GM19438 (cell line): ENCODE data around the gene BCL7B.
"Not testable (repeated sequence)": the region's sequence is repeated elsewhere in the genome, so short reads cannot be mapped to it uniquely, and the experiment has no call there.

Experiments used
- ATAC-seq: cut with Tn5 transposase; IDR thresholded peaks from one replicate; pipeline ENCODE4 v1.9.1; 2021; ENCODE audit warnings: low read depth; ENCODE audit not compliant: unreplicated experiment

The BCL7B gene

GRCh38 chr7:73557397-73558257, at the start of gene BCL7B:
Gene BCL7B, minus strand, starts transcription at chr7:73557690. Its CDS starts 112 bp downstream, at chr7:73557578.
- ATAC-seq: peak; percentile 38

- ATAC-seq: no peak
Measured at GRCh38 chr7:73605601-73606220, 48.2 kb upstream of the BCL7B start.

DNA sequence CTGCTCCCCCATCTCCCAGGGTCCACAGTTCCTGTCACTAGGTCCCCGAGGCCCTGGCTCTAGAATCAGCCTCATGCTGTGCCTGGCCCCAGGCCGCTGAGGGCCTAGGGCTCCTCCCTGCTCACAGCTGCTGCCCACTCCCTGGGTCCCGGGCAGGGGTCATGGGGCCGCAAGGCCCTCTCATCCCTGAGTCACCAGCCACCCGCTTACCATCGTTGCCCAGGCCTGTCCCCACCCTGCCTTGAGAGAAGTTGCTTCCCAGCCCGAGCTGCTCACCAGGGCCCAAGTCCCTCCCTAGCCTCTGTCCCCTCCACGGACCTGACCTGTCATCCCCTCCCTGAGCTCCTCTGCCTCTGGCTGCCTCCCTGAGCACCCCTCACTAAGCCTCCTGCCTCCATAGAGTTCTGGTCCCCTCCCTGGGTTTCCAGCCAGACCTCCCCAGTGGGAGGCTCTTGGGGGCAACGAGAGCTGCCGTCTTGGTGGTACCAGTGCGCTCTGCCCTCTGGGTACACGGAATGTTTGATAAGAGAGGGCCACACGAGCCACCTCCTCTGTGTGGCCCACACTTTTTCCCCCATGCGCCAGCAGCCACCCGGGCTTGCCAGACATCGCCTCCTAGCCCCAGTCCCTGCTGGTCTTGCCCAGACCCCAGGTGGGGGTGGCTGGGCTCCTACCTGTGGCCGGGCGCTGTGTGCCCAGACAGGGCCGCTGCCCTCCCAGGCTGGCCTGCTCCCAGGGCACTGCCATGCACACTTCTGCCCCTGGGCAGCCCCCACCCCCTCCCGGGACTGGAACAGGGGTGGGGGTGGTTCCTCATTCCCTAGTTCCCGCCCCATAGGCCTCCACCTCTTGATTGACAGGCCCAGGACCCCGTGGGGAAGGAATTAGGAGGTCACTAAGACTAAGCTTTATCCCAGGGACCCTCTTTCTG, 45.5 kb upstream of the BCL7B start:
- ATAC-seq: no peak

DNA sequence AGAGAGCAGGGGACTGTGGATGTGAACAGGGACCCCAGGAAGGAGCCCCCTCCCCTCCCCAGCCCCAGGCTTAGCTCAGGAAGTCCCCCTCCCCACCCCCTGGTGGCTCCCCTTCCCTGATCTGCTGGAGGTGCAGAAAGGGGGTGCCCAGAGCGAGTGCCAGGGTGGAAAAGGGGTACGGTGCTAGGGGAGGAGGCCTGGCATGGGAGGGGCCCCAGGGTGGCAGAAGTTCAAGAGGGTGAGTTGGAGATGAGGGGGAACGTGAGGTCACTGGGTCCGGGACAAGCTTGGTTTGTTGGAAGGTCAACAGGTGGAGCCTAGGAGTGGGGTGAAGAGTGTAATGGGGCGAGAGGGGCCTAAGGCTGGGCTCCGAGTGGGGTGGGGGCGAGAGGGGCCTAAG, 42.4 kb upstream of the BCL7B start:
- no peak for ATAC-seq

GRCh38 chr7:73599151-73599882, 41.8 kb upstream of the BCL7B start:
- no peak for ATAC-seq

- no peak for ATAC-seq
Measured at GRCh38 chr7:73597978-73598782, 40.7 kb upstream of the BCL7B start.

DNA sequence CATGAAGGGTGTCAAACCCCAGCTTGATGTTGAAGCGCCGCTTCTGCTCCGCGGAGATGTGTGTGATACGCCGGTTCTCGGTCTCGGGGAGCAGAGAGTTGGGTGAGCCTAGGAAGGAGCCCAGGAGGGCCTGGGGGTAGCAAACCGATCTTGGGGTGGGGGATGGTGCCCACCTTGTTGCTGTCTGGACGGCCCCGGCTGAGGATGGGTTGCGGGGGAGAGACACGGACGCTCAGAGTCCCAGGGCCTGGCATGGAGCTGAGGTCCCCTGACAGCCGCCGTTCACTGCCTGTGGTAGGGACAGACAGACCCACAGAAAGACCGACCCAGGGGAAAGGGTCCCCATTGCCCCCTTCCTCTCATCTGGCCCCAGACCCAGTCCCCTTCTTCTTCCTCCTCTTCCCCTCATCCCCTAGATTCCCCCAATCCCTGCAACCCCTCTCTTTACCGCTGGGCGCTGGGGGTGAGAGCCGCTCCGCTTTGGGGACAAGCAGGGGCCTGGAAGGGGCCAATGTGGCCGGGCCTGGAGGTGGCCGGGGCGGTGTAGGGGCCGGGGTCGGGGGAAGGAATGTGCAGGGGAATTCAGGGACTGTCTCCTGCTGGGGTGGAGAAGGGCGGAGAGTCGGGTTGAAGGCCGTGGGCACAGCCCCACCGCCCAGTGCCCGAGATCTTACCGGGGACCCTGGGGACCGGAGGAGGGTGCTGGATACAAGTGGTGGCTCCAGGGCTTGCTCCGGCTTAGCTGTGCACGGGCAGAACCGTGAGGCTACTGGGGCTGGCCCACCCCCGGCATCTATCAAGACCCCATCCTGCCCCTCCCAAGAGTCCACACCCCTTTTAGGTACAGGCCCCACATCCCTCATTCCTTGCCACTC, 38.9 kb upstream of the BCL7B start:
- ATAC-seq: no peak

DNA sequence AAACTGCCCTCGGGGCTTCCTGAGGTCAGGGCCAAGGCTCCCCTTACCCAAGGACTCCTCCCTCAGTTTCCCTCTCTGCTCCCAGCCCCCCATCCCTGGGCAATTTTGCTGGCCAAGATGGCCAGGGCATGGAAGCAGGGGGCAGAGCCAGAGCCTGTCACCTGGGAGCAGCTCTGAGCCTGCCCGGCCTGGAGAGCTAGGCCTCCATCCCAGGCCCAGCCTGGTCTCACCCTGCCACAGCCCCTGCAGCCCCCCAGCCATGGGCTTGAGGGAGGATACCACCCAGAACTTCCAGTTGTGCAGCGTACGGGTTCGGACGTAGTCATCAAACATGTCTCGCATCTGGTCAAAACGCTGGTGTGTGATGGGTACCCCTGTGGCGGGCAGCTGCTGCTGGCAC, 37.9 kb upstream of the BCL7B start:
- no peak for ATAC-seq

DNA sequence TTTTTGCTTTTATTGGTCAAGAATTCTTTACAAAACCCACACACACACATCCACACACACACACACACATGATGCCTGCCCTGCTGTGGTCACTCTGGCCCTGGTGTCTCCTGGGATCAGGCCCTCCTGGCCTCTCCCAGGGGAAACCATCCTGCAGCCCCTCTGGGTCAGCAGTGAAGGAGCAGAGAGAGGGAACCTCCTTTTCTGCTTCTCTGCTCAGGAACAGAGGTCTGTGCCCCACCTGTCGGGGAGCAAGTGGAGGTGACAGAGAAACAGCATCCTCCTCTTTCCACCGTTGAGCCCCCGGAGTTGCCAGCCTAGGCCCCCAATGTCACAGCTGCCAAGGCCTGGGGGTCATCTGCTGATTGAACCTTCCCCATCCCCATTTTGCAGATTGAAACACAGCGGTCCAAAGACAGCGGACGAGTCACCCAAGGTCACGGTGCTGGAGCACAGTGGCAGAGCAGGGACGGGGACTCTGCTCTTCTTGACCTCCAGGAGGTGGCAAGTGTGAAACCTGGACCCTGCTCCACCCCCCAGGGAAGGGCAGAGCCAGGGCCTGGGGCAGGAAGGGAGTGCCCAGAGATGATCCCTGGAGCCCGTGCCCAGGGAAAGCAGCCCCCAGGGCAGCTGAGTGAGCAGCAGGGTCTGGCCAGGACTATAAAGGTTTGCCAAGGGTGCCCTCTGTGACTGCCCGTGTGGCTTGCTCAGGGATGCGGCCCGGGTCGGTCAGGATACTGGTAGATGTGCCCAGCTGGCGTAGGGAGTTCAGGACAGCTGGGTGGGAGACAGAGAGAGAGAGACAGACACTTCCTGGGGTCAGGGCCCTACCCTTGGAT, 35.9 kb upstream of the BCL7B start:
- ATAC-seq: no peak

- no peak for ATAC-seq
Measured at GRCh38 chr7:73586911-73587310, 29.4 kb upstream of the BCL7B start.

DNA sequence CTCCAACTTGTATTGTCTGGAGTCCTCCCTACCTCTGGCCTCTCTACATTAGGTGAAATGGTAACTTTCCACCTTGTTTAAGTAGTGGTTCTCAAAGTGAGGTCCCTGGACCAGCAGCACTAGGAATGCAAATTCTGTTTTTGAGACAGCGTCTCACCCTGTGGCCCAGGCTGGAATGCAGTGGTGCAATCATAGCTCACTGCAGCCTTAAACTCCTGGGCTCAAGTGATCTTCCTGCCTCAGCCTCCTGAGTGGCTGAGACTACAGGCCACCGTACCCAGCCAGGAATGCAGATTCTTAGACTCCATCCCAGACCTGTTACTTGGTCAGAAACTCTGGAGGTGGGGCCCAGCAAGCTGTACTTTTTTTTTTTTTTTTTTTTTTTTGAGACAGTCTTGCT, 27.7 kb upstream of the BCL7B start:
- no peak for ATAC-seq

DNA sequence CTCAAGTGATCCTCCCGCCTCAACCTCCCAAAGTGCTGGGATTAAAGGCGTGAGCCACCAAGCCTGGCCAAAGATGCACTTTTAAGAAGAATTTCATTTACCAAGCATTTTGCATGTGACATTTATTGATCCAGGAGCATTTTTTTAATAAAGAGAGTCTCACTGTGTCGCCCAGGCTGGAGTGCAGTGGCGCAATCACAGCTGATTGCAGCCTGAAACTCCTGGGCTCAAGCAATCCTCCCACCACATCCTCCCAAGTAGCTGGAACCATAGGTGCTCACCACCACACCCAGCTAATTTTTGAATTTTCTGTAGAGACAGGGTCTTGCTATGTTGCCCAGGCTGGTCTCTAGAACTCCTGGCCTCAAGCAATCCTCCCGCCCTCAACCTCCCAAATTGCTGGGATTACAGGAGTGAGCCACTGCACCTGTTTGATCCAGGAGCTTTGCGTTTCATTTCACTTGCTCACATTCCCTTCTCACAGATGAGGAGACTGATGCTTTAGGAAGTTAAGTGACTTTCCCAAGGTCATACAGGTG, 25.2 kb upstream of the BCL7B start:
- no peak for ATAC-seq

- not testable (repeated sequence) for ATAC-seq
Measured at GRCh38 chr7:73581006-73581405, 23.5 kb upstream of the BCL7B start.

GRCh38 chr7:73578342-73579128, 21.0 kb upstream of the BCL7B start, which contains the start of gene TBL2:
Gene TBL2, minus strand, starts transcription at chr7:73578579. Its CDS starts 30 bp downstream, at chr7:73578549.
- ATAC-seq: peak; percentile 80

GRCh38 chr7:73577627-73578341, 20.3 kb upstream of the BCL7B start:
- peak; percentile 20 for ATAC-seq

GRCh38 chr7:73573791-73574190, 16.3 kb upstream of the BCL7B start:
- no peak for ATAC-seq
